Jurkat, Clone E6-1 (cell line): ENCODE results near the gene SCAI.

ENCODE experiments used
- DNase-seq: peaks from one replicate; pipeline ENCODE4 v3.0.0-alpha.2; 2011; ENCODE audit warnings: low read depth, low spot score
- H3K4me3 ChIP-seq: 2 replicates; pipeline ENCODE4 v1.5.1; 2011; ENCODE audit warnings: mild to moderate bottlenecking, low read length, control low read depth, moderate library complexity

The SCAI gene

DNA sequence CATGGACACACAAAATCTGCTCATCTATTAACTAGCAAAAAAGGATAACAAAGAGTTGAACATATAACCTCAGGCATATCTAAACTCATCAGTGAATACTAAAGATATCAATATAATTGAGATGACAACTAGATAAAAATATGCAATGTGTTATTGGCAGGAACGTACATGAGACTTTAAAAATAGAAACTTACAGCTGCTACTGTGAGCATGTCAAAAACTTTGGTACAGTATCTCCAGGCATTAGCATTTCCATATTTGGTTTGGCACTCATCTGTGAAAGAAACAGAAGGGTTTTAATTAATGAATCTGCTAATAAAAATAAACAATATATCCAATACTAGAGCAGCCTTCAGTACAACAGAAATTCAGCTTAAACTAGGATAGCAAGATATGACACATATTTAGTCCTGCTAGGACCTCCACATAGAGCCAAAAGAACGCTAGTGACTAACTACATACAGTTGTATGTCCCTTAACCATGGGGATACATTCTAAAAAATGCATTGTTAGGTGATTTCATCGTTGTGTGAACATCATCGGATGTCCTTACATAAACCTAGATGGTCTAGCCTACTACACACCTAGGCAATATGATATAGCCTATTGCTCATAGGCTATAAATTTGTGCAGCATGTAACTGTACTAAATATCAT is 10.5 kb upstream of the SCAI start:
- no peak overlapping the region for H3K4me3 ChIP-seq
- no peak for DNase-seq

DNA sequence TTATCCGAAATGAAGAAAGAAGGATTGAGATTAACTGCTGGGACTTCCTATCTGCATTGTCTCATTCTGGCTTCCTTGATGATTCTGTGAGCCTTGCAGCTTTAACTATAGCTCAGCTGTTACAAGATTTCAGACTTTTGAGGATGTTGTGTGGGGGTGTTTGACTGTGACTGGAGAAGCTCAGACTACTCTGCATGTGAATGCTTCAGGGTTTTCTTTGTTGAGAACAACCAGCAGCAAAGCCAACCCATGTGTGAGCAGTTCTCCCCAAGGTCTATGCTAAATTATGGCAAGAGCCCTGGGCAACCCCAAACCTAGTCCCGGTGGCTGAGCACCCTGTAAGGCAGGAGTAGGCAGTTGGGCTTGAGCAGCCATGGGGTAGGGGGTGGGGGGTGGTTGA is 8.4 kb upstream of the SCAI start:
- H3K4me3 ChIP-seq: no peak overlapping the region
- DNase-seq: no peak

DNA sequence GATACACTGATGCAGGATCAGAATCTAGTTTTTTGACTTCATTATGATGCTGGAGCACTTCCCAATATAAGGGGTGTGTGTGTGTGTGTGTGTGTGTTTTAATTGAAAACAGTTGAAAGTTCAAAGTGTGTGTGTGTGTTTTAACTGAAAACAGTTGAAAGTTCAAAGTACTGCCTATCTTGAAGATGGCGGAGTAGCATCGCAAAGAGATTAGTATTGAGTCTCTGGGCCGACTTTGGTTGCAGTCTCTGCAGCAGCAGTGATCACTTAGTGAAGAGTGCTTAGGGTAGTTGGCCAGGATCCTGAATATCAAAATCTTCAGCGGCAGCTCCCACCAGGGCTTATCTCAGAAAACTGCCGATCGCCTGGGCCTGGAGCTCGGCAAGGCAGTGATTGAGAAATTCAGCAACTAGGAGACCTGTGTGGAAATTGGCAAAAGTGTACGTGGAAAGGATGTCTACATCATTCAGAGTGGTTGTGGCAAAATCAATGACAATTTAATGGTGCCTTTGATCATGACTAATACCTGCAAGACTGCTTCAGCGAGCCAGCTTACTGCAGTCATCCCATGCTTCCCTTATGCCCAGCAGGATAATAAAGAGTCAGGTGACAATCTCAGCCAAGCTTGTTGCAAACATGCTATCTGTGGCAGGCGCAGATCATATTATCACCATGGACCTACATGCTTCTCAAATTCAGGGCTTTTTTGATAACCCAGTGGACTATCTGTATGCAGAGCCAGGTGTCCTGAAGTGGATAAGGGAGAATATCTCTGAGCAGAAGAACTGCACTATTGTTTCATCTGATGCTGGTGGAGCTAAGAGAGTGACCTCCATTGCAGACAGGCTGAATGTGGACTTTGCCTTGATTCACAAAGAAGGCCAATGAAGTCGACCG is 7.3 kb upstream of the SCAI start:
- DNase-seq: no peak
- H3K4me3 ChIP-seq: no peak overlapping the region

DNA sequence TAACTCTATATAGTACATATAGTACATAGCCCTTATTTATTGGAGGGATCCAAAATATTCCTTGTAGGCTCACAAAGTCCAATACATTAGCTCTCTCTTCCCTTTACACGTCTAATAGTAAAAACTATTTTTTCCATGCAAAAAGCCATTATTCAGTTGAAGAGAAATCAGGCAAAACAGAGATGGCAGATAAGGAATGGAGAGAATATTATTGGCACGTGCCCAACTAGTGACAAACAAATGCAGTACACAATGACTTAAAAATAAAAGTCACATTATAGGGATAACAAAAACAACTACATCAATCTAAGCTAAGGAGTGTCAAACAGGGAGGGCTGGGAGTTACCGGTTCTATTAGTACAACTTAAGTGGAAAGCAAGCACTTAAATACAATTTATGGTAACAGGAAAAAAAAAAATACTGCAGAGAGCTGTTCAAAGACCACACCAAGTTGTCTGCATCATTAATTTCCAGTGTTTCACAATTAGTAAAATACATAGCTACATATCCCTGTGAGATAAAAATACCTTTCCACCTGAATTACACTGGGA is 4.1 kb upstream of the SCAI start:
- no peak for DNase-seq

DNA sequence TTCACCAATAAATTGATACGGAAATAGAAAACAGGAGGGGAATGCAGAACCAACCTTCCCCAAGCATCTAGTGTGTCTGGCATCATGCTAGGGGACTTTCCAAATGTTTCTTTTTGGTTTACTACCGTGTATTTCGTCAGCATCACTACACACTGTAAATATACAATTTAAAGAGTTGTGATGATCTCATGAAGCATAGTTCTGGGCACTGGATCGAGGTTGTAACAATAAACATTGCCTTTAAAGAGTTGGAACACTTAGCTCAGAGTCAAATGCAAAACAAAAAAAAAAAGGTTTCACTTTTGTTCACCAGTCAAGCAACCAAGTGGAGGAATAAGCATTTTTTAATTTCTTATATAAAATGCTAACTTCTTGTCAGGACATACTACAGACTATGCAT is 2.9 kb upstream of the SCAI start:
- H3K4me3 ChIP-seq: no peak overlapping the region
- DNase-seq: no peak

More for the DNA sequence above, 4.1 kb upstream of the SCAI start:
- H3K4me3 ChIP-seq: no peak overlapping the region

DNA sequence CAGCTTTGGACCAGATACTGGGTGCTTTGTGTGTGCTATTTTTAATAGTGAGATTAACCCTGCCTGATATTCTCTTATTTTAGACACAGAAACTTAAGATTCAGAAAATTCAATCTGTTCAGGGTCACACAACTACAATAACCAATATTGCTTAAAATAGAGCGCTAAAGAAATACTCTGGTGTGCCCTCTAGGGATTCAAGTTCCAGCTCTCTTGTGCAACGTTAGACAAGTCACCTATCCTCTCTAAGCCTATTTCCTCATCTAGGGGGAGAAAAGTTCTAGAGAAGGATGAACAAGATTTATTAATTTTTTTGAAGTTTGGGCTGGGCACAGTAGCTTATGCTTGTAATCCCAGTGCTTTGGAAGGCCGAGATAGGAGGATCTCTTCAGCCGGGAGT is 2.1 kb upstream of the SCAI start:
- no peak for DNase-seq
- H3K4me3 ChIP-seq: no peak overlapping the region

DNA sequence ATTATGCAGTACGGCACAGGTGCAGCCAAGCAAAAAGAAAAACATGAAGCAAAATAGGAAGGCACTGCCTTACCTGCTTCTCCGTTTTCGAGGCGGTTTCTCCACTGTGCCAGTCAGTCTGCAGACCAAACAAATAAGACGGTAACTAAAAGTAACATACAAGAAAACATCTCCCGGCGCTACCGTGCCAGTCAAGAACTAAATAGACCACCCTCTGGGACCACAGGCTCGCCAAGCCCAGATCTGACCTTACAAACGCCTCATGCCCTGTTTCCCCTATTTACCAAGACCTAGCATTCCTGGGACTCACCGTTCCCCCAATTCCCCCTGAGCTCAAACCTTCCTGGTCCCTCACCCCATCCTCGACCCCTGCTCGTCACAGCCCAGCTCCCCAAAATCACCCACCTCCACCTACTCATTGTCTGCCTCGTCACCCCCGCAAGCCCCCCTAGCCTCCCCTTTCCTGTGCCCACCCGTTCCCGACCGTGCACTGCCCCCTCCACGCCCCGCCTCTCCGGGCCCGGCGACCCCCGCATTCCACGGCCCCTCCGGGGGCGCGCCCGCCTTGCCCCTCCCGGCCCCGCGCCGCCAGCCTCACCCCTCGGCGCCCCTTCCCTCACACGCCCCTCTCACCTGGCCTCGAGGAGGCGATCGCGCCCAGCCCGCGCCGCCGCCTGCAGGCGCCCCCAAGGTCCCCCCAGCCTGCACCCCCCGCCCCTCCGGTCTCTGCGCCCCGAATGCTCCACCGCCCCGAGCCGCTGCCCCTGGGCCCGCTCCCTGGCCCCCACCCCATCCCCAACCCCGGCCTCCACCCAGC is 560 bp downstream of the SCAI start:
- DNase-seq: no peak
- H3K4me3 ChIP-seq: peak overlapping the region; percentile 78

DNA sequence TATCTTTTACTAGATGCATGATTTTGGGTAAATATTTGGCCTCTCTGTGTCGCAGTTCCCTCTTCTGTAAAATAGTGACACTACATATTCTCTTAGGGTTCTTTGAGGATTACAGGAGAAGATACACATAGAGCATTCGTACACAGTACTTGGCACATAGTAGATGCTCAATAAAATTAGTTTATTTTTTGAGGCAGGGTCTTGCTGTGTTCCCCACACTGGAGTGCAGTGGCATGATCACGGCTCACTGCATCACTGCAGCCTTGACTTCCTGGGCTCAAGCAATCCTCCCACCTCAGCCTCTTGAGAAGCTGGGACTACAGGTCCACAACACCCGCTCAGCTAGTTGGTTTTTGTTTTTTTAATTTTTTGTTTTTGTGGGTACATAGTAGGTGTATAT is 1.6 kb downstream of the SCAI start:
- DNase-seq: no peak
- no peak overlapping the region for H3K4me3 ChIP-seq

DNA sequence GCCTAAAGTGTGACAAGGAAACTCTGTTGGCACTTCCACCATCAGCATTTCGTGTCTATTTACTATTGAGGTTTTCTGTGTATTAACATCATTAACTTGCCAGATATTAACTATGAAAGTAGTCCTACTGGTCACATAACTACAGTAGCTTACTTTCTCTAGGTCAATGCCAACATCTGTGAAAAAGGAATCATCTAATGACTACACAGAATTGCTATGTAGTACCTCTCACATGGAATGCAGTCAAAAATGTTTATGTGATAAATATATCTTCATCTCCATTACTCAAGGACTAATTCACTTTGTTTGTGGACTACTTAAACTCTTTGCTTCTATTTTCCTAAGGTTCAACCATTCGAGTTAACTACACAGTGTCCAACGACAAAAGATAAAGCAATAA is 2.1 kb downstream of the SCAI start:
- no peak overlapping the region for H3K4me3 ChIP-seq
- no peak for DNase-seq

DNA sequence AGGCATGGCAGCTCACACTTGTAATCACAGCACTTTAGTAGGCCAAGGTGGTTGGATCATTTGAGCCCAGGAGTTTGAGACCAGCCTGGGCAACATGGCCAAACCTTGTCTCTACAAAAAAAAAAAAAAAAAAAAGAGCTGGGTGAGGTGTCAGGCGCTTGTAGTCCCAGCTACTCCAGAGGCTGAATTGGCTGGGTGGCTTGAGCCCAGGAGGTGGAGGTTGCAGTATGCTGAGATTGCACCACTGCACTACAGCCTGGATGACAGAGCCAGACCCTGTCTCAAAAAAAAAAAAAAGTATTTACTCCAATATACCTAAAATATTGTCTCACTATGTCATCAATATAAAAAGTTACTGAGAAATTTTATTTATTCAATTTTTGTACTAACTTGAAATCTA is 2.8 kb downstream of the SCAI start:
- no peak overlapping the region for H3K4me3 ChIP-seq
- no peak for DNase-seq

DNA sequence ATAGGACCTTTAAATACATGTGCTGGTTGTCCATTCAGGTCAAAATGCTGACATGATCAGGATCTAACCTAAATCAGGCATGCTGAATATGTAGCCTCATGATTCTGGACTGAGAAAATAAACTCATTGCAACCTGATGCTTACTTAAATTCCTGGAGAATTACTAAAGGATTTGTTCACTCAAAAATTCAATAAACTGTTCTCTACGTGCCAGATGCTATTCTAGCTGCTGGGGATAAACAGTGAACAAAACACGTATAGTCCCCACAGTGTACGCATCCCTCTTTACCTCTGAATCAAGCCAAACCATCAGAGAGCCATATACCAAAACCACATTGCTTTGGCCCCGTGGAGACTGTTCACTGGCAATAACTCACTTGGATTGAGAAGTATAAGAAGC is 6.1 kb downstream of the SCAI start:
- H3K4me3 ChIP-seq: no peak overlapping the region
- no peak for DNase-seq

DNA sequence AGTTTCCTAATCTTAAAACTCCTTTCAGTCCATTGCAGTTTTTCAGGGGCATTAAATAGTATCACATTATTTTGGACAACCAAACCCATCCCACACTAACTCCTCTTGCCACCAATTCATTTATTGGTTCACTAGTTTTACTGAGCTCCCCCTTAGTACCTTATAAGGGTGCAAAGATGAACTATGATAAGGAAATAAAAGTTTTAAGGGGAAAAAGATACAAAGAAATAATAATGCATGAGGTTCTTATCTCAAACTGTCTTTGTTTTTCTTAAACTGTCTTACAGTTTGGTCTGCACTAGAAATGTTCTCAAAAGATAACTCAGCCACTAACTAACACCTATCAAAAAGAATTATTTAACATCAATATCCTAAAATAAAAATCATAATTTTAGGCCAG is 8.4 kb downstream of the SCAI start:
- no peak overlapping the region for H3K4me3 ChIP-seq
- DNase-seq: no peak

DNA sequence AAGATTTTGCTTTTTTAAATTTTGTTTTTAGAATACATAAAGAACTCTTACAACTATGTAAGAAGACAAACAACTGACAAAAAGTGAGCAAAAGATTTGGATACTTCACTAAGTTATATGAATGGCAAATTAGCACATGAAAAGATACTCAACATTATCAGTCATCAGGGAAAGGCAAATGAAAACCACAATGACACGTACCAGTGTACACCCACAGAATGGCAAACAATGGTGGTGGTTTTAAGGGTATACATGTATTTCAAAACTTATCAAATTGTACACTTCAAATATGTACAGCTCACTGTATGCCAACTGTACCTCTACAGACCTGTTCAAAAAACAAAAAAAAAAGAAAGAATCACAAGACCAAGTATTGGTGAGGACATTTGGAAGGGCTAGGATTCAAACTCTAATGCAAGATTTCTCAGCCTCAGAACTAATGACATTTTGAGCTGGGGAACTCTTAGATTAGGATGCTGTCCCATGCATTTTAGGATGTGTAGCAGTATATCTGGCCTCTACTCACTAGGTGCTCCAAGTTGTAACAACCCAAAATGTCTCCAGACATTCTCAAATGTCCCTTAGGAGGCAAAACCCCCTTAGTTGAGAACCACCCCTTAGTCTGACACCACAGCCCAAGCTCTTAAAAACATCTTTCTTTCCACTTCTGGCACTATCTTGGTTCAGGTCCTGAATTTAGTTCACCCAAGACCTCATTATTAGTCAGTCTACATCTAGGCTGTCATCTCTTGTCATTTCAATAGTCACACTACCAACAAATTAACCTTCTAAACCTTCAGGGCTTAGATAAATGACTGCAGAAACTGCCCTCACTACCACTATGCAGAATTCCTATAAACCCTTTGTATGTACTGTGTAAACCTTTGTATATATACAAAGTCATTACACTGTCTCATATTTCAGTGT is 9.7 kb downstream of the SCAI start:
- peak; percentile 54 for DNase-seq
- no peak overlapping the region for H3K4me3 ChIP-seq

DNA sequence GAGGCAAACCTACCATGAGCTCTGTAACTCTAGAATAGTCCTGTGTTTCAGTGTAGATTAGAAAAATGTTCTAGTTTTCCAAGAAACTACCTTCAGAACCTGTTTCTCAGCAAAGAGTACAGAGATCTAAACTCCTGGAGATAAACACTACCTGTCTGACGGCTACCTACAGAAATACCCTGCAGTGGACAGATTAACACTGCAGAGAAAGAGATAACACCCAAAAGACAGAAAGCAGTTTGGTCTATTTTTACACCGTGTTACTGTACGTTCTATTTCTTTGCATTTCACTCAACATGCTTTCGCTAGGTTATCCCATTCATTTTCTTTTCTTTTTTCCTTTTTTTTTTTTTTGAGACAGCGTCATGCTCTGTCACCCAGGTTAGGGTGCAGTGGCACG is 11.6 kb downstream of the SCAI start:
- no peak overlapping the region for H3K4me3 ChIP-seq
- no peak for DNase-seq

DNA sequence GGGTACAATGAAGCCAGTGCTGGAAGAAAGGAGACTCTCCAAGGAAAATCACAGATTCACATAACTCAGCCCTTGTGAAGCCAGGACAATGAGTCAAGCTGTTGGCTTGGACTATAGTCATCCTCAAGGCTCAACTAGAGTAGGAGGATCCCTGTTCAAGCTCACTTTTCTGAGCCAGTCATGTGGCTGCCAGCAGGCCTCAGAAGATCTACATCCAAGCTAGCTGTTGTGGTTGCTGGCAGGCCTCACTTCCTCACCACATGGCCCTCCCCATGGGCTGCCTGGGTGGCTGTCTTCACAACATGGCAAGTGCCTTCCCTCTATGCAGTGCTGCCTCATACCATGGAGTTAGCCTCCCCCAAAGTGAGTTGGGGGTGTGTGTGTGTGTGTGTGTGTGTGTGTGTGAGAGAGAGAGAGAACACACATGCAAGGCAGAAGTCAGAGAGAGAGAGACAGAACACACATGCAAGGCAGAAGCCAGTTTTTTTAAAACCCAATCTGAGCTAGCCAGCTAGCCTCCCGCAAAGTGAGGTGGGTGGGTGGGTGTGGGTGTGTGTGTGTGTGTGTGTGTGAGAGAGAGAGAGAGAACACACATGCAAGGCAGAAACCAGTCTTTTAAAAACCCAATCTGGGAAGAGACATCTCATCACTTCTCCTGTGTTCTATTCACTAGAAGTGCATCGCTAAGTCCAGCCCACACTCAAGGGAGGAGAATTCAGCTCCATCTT is 17.1 kb downstream of the SCAI start:
- H3K4me3 ChIP-seq: peak overlapping the region; percentile 14
- DNase-seq: peak; percentile 99

DNA sequence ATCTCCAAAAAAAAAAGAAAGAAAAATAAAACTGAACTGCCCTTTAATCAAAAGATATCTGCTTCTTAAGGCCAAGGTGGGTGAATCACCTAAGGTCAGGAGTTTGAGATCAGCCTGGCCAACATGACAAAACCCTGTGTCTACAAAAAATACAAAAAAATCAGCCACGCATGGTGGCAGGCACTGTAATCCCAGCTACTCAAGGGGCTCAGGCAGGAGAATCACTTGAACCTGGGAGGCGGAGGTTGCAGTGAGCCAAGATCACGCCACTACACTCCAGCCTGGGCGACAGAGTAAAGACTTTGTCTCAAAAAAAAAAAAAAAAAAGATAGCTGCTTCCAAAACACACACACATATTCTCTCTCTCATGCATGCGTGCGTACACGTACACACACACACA is 17.8 kb downstream of the SCAI start:
- H3K4me3 ChIP-seq: peak overlapping the region; percentile 14
- DNase-seq: no peak

DNA sequence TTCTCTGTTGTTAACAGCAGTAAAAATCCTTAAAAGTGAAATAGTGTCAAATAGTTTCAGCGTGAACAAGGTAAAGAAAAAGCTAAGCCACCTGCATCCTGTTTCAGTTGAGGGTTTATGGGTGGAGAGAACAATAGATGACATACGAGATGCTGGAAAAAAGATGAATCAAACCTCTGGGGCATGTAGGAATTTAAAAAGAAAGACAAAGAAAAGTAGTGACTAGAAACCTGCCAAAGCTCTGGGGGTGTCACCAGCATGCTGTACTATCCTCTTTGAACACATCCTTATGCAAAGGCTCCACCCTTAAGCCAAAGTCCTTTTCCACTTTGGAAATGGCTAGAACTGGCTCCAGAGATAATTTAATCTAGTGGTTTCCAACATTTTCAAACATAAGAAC is 22.2 kb downstream of the SCAI start:
- H3K4me3 ChIP-seq: peak overlapping the region; percentile 13
- peak; percentile 96 for DNase-seq

DNA sequence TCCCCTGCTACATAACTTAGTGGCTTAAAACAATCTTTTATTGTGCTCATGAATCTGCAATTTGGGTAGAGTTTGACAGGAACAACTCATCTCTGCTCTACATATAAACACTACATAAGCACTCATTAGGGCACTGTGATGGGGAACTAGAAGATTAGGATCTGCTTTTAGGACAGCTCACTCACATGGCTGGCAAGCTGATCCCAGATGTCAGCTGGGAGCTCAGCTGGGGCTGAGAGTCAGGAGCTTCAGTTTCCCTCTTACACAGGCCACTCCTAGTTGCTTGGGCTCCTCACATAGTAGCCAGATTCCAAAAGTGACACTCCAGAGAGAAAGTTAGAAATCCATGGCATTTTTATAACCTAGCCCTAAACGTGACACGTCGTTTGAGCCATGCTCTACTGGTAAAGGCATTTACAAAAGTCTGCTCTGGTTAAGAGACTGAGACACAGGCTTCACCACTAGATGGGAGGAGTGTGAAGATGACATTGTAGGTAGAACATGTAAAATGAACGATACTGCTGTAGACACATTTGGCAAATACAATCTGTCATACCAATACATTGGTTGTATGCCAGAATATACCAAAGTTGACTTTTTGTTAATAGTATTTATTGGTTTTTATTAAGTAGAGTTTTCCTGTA is 23.6 kb downstream of the SCAI start:
- peak; percentile 88 for DNase-seq
- no peak overlapping the region for H3K4me3 ChIP-seq
